SK-N-SH treated with all-trans-retinoic acid at 6 μM for 48 hours (cell line): Measurements from ENCODE around the gene CCND3.

ENCODE experiments used
- ATAC-seq: fragments of 200-7000 bp; cut with Tn5 transposase; 3 replicates; pipeline ENCODE4 v1.9.1; 2020; ENCODE audit warnings: mild to moderate bottlenecking, moderate library complexity
- ESRRG ChIP-seq: fragments of 250-450 bp; sonication (Bioruptor Pico); IDR thresholded peaks from 2 replicates; pipeline ENCODE4 v1.6.1; 2021; ENCODE audit warnings: mild to moderate bottlenecking
- GLIS3 ChIP-seq: fragments of 250-450 bp; sonication (Bioruptor Pico); IDR thresholded peaks from 2 replicates; pipeline ENCODE4 v1.5.0; 2020; ENCODE audit warnings: mild to moderate bottlenecking, moderate library complexity
- ISL1 ChIP-seq: fragments of 250-450 bp; sonication (Bioruptor Pico); IDR thresholded peaks from 2 replicates; pipeline ENCODE4 v2.1.2; 2022; ENCODE audit warnings: mild to moderate bottlenecking, moderate library complexity
- OSR1 ChIP-seq: fragments of 250-450 bp; sonication (Bioruptor Pico); IDR thresholded peaks from 2 replicates; pipeline ENCODE4 v1.8.0; 2022; ENCODE audit warnings: moderate library complexity, mild to moderate bottlenecking, inconsistent platforms
- POU6F1 ChIP-seq: fragments of 250-450 bp; sonication (Bioruptor Pico); IDR thresholded peaks from 2 replicates; pipeline ENCODE4 v1.8.0; 2021; ENCODE audit warnings: low read depth, mild to moderate bottlenecking, moderate library complexity, borderline replicate concordance
- PPARA ChIP-seq: fragments of 250-450 bp; sonication (Bioruptor Pico); IDR thresholded peaks from 2 replicates; pipeline ENCODE4 v1.5.0; 2020; ENCODE audit warnings: mild to moderate bottlenecking, borderline replicate concordance
- RARB ChIP-seq: fragments of 250-450 bp; sonication (Bioruptor Pico); IDR thresholded peaks from 2 replicates; pipeline ENCODE4 v1.8.0; 2021; ENCODE audit warnings: mild to moderate bottlenecking, moderate library complexity
- SNAI2 ChIP-seq: fragments of 250-450 bp; sonication (Bioruptor Pico); IDR thresholded peaks from 2 replicates; pipeline ENCODE4 v1.5.0; 2020; ENCODE audit warnings: mild to moderate bottlenecking, moderate library complexity
- TCF4 ChIP-seq: fragments of 250-450 bp; sonication (Bioruptor Pico); IDR thresholded peaks from 2 replicates; pipeline ENCODE4 v1.8.0; 2021; ENCODE audit warnings: mild to moderate bottlenecking, moderate library complexity, borderline replicate concordance
- TOX ChIP-seq: fragments of 250-450 bp; sonication (Bioruptor Pico); IDR thresholded peaks from 2 replicates; pipeline ENCODE4 v1.8.0; 2021; ENCODE audit warnings: mild to moderate bottlenecking, moderate library complexity, borderline replicate concordance
- TSHZ2 ChIP-seq: fragments of 250-450 bp; sonication (Bioruptor Pico); IDR thresholded peaks from 2 replicates; pipeline ENCODE4 v1.5.0; 2020; ENCODE audit warnings: mild to moderate bottlenecking, moderate library complexity
- ZFP3 ChIP-seq: fragments of 250-450 bp; sonication (Bioruptor Pico); IDR thresholded peaks from 2 replicates; pipeline ENCODE4 v1.5.0; 2020; ENCODE audit warnings: mild to moderate bottlenecking, moderate library complexity
- ZFP30 ChIP-seq: fragments of 450-650 bp; formaldehyde crosslinking; IDR thresholded peaks from 2 replicates; pipeline ENCODE4 v1.5.0; 2022; ENCODE audit warnings: mild to moderate bottlenecking, moderate library complexity
- ZNF565 ChIP-seq: fragments of 450-650 bp; formaldehyde crosslinking; conservative IDR thresholded peaks from 2 replicates; pipeline ENCODE4 v1.5.0; 2020; ENCODE audit warnings: low read depth, mild to moderate bottlenecking, moderate library complexity
- ZNF70 ChIP-seq: fragments of 450-650 bp; formaldehyde crosslinking; IDR thresholded peaks from 2 replicates; pipeline ENCODE4 v1.5.0; 2020; ENCODE audit warnings: mild to moderate bottlenecking, moderate library complexity
- ZNF8 ChIP-seq: fragments of 450-650 bp; formaldehyde crosslinking; IDR thresholded peaks from 2 replicates; pipeline ENCODE4 v1.5.0; 2020; ENCODE audit warnings: mild to moderate bottlenecking, moderate library complexity
- TF ChIP-seq, protein P1 (sequence below): fragments of 250-450 bp; sonication (Bioruptor Pico); IDR thresholded peaks from 2 replicates; pipeline ENCODE4 v1.5.1; 2020; ENCODE audit warnings: low read depth, mild to moderate bottlenecking, moderate library complexity
- TF ChIP-seq, protein P2 (sequence below): fragments of 250-450 bp; sonication (Bioruptor Pico); IDR thresholded peaks from 2 replicates; pipeline ENCODE4 v1.5.1; 2021; ENCODE audit warnings: mild to moderate bottlenecking, moderate library complexity

The CCND3 gene

GRCh38 chr6:41958022-41958856 is 16.6 kb upstream of the CCND3 start:
- ATAC-seq, result no peak
- TF ChIP-seq TCF4 (CRISPR knock-in tag), result no peak

GRCh38 chr6:41957117-41957516 is 15.5 kb upstream of the CCND3 start:
- TF ChIP-seq ZNF70 (no peak), RARB (no peak), ESRRG (no peak), SNAI2 (CRISPR knock-in tag) (no peak), OSR1 (CRISPR knock-in tag) (no peak), ZNF565 (no peak), ISL1 (no peak), TSHZ2 (no peak), TOX (no peak), PPARA (CRISPR knock-in tag) (no peak), GLIS3 (no peak), ZFP3 (no peak), POU6F1 (CRISPR knock-in tag) (no peak), ZNF8 (CRISPR knock-in tag) (no peak)
- TF ChIP-seq, protein P1, sequence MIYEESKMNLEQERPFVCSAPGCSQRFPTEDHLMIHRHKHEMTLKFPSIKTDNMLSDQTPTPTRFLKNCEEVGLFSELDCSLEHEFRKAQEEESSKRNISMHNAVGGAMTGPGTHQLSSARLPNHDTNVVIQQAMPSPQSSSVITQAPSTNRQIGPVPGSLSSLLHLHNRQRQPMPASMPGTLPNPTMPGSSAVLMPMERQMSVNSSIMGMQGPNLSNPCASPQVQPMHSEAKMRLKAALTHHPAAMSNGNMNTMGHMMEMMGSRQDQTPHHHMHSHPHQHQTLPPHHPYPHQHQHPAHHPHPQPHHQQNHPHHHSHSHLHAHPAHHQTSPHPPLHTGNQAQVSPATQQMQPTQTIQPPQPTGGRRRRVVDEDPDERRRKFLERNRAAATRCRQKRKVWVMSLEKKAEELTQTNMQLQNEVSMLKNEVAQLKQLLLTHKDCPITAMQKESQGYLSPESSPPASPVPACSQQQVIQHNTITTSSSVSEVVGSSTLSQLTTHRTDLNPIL (CRISPR knock-in tag), result no peak
- TF ChIP-seq, protein P2, sequence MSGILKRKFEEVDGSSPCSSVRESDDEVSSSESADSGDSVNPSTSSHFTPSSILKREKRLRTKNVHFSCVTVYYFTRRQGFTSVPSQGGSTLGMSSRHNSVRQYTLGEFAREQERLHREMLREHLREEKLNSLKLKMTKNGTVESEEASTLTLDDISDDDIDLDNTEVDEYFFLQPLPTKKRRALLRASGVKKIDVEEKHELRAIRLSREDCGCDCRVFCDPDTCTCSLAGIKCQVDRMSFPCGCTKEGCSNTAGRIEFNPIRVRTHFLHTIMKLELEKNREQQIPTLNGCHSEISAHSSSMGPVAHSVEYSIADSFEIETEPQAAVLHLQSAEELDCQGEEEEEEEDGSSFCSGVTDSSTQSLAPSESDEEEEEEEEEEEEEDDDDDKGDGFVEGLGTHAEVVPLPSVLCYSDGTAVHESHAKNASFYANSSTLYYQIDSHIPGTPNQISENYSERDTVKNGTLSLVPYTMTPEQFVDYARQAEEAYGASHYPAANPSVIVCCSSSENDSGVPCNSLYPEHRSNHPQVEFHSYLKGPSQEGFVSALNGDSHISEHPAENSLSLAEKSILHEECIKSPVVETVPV (CRISPR knock-in tag), result no peak
- no peak for ATAC-seq

DNA sequence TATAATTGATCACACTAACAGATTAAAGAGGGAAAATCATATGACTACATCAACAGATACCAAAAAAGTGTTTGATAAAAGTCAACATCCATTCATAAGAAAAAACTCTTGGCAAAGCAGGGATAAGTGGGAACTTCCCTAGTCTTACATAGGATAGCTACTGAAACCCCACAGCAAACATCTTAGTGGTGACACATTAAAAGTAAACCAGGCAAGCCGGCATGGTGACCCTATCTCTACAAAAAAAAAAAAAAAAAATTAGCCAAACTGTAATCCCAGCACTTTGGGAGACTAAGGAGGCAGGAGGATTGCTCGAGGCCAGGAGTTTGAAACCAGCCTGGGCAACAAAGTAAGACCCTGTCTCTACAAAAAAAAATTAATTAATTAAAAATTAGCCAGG is 13.8 kb upstream of the CCND3 start:
- TF ChIP-seq, protein P2 (CRISPR knock-in tag), result no peak
- TF ChIP-seq ZFP30 (CRISPR knock-in tag), result no peak
- TF ChIP-seq SNAI2 (CRISPR knock-in tag), result no peak
- no peak for TF ChIP-seq ZNF565
- TF ChIP-seq POU6F1 (CRISPR knock-in tag), result no peak
- no peak for TF ChIP-seq ISL1
- TF ChIP-seq, all 23 proteins: peak for 0
- no peak for ATAC-seq
